Testis (tissue), 3 donors: ENCODE data around the gene DEFB123. TPM values are rescaled to one million over a fixed set of nuclear protein-coding genes. Genes with fewer than 3 reads are reported as not detected.
A peak's percentile ranks its signal among the peaks of the same experiment; 100 is the strongest.
"Not testable (repeated sequence)": the region's sequence is repeated elsewhere in the genome, so short reads cannot be mapped to it uniquely, and the experiment has no call there.

Experiments
- DNase-seq: peaks from one replicate; pipeline ENCODE4 v3.0.0-alpha.2; 2019
- H3K27ac ChIP-seq, 2 donors: fragments of 200-600 bp; sonication (generic); one replicate each; pipeline ENCODE4 v1.5.1; 2019
- H3K27me3 ChIP-seq: fragments of 200-600 bp; sonication (generic); one replicate; pipeline ENCODE4 v1.5.1; 2019
- H3K36me3 ChIP-seq: fragments of 200-600 bp; sonication (generic); one replicate; pipeline ENCODE4 v1.5.1; 2017; ENCODE audit warnings: low read depth; ENCODE audit errors: missing control alignments
- H3K4me1 ChIP-seq: fragments of 200-600 bp; sonication (generic); one replicate; pipeline ENCODE4 v1.5.1; 2019
- H3K4me3 ChIP-seq, 2 donors: fragments of 200-600 bp; sonication (generic); one replicate each; pipeline ENCODE4 v1.5.1; 2017 to 2019
- H3K9me3 ChIP-seq: fragments of 200-600 bp; sonication (generic); one replicate; pipeline ENCODE4 v1.5.1; 2017
- CTCF ChIP-seq, 3 experiments: fragments of 450-650 bp in 2 of 3; fragments of 200-600 bp in 1 of 3; sonication (generic) in 1 of 3; IDR thresholded peaks; one replicate each; pipeline ENCODE4 v1.5.1; 2016 to 2019; ENCODE audit warnings: antibody characterized with exemption in 3 of 3, mild to moderate bottlenecking in 2 of 3, moderate library complexity in 1 of 3
- POLR2A ChIP-seq: fragments of 450-650 bp; IDR thresholded peaks from one replicate; pipeline ENCODE4 v1.6.1; 2017; ENCODE audit warnings: antibody characterized with exemption, mild to moderate bottlenecking, moderate library complexity
- WGBS, 2 donors: methylation state at CpG; one replicate each; pipeline ENCODE4 v1.1.5; 2018; 5-methylcytosine and 5-hydroxymethylcytosine counted together
- intact Hi-C: fragments of 100-400 bp; cut with DNase I; formaldehyde crosslinking; loops from one replicate; pipeline ENCODE4 v1.15.1; 2023; ENCODE audit warnings: low total_unique reads
- polyA plus RNA-seq: library from polyadenylated mRNA; stranded (reverse); fragments of 350-450 nt; fragmentation: Illumina TruSeq; extraction: RNeasy Lipid Tissue Mini Kit (QIAGEN cat#74804); gene quantifications from one replicate; pipeline ENCODE4 v1.2.3, GENCODE V29; 2014; ENCODE audit warnings: low read depth, low replicate concordance; ENCODE audit not compliant: insufficient read depth
- total RNA-seq, 2 donors: library from RNA; depleted of rRNA; stranded (reverse); fragments of >200 nt; gene quantifications; one replicate each; pipeline ENCODE4 v1.2.3, GENCODE V29; 2016

Gene DEFB123
- total and polyA plus RNA-seq, 3 donors from 2014 or later, result 222 to 709 (median 654) TPM

- TF ChIP-seq CTCF (IDR thresholded peaks at IDR 0.05) (no peak), POLR2A (no peak)
- no peaks in the 10 kb centered on the region for H3K9me3 ChIP-seq
- intact Hi-C loops, result no loop called here
- peaks cover 13% of the 10 kb centered on the region for H3K4me1 ChIP-seq
- no peak overlapping the region for H3K4me3 ChIP-seq
- no peaks in the 10 kb centered on the region for H3K27me3 ChIP-seq
- DNase-seq, result no peak
- peak overlapping the region in 1 of 2 donors; percentile 29 for H3K27ac ChIP-seq
- H3K36me3 ChIP-seq, result no peaks in the 10 kb centered on the region
- 60 to 68% methylated on average over 8 of the region's 8 CpGs for WGBS, 2 donors
Observed at GRCh38 chr20:31449511-31450414, 9.3 kb downstream of the DEFB123 start.

DNA sequence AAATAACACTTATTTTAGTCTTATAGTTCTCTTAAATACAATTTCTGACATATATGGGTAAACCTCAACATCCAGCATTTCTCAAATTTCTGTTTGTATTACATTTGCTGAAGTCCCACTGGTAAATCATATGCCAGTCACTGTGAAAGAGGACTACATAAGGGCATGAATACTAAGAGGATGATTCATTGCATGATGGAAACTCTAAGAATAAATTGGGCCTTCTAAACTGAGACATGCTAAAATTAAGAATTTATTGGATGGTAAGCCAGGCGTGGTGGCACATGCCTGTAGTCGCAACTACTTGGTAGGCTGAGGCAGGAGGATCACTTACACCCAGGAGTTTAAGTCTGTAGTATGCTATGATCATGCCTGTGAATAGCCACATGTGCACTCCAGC lies 12.1 kb downstream of the DEFB123 start:
- H3K9me3 ChIP-seq, result no peaks in the 10 kb centered on the region
- no peak overlapping the region for H3K4me3 ChIP-seq
- WGBS, 2 donors, result 88 to 93% methylated on average over 2 of the region's 2 CpGs
- H3K4me1 ChIP-seq, result no peaks in the 10 kb centered on the region
- TF ChIP-seq POLR2A (no peak), CTCF (IDR thresholded peaks at IDR 0.05) (no peak)
- DNase-seq, result no peak
- intact Hi-C loops, result no loop called here
- H3K27ac ChIP-seq, result no peak overlapping the region
- H3K27me3 ChIP-seq, result no peaks in the 10 kb centered on the region
- H3K36me3 ChIP-seq, result no peaks in the 10 kb centered on the region

DNA sequence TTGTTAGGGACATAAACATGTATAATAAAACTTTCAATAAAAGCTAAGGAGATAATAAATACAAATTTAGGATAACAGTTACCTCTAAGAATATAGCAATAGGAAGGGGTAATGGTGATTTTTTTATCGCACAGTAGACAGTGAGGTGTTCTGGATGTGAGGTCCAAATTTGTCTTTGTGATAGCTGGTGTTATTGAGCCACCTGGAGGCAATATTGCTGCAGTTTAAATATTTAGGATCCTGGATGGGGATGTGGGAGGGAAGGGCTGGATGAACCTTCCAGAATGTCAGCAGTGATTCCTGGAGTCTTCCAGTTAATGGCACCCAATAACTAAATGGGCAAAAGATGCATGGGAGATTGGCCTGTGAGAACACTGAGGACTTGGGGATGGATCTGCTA lies 13.9 kb downstream of the DEFB123 start:
- H3K27me3 ChIP-seq, result no peaks in the 10 kb centered on the region
- H3K4me3 ChIP-seq, result no peak overlapping the region
- DNase-seq, result no peak
- no peak overlapping the region for H3K27ac ChIP-seq
- H3K36me3 ChIP-seq, result no peaks in the 10 kb centered on the region
- no peaks in the 10 kb centered on the region for H3K9me3 ChIP-seq
- intact Hi-C loops, result no loop called here
- WGBS, 2 donors, result 53 to 73% methylated on average over 1 of the region's 1 CpG
- H3K4me1 ChIP-seq, result no peaks in the 10 kb centered on the region
- TF ChIP-seq POLR2A (no peak), CTCF (IDR thresholded peaks at IDR 0.05) (no peak)

DNA sequence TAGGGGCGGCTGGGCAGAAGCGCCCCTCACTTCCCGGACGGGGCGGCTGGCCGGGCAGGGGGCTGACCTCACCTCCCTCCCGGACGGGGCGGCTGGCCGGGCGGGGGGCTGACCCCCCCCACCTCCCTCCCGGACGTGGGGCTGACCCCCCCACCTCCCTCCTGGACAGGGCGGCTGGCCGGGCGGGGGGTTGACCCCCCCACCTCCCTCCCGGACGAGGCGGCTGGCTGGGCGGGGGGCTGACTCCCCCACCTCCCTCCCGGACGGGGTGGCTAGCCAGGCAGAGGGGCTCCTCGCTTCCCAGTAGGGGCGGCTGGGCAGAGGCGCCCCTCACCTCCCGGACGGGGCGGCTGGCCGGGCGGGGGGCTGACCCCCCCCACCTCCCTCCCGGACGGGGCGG lies 30.5 kb downstream of the DEFB123 start:
- H3K4me3 ChIP-seq, DNase-seq, H3K9me3 ChIP-seq, H3K27me3 ChIP-seq, H3K27ac ChIP-seq, H3K36me3 ChIP-seq, intact Hi-C loops: not testable (repeated sequence)
- H3K4me1 ChIP-seq, result peaks cover 25% of the 10 kb centered on the region
- WGBS, 2 donors, result no CpG with 5 or more reads among the region's 33 CpGs

- TF ChIP-seq CTCF (IDR thresholded peaks at IDR 0.05) (no peak), POLR2A (no peak)
- DNase-seq, result peak; percentile 70
- intact Hi-C loops, result no loop called here
- no peak overlapping the region for H3K27ac ChIP-seq
- no peaks in the 10 kb centered on the region for H3K27me3 ChIP-seq
- no peaks in the 10 kb centered on the region for H3K36me3 ChIP-seq
- H3K4me3 ChIP-seq, result no peak overlapping the region
- H3K4me1 ChIP-seq, result peaks cover 25% of the 10 kb centered on the region
- 20 to 57% methylated on average over 7 of the region's 8 CpGs for WGBS, 2 donors
- H3K9me3 ChIP-seq, result no peaks in the 10 kb centered on the region
Observed at GRCh38 chr20:31472395-31473330, 32.2 kb downstream of the DEFB123 start.
